HepG2 (cell line): Measurements from ENCODE around the gene NR2F6. TPM values are rescaled to one million over a fixed set of nuclear protein-coding genes. Genes with fewer than 3 reads are reported as not detected.

Experiments used
- ATAD3A ChIP-seq: sonication (generic); formaldehyde crosslinking; IDR thresholded peaks from 2 replicates; pipeline ENCODE4 v1.4.0; 2020; ENCODE audit warnings: missing genetic modification reagents
- CENPX ChIP-seq: sonication (generic); formaldehyde crosslinking; IDR thresholded peaks from 2 replicates; pipeline ENCODE4 v1.9.0; 2021; ENCODE audit warnings: mild to moderate bottlenecking, missing genetic modification reagents, moderate library complexity
- GABPB1 ChIP-seq: IDR thresholded peaks from 2 replicates; pipeline ENCODE4 v1.6.1; 2016; ENCODE audit warnings: mild to moderate bottlenecking, missing genetic modification reagents, moderate library complexity, missing compliant biosample characterization
- GTF2F1 ChIP-seq: fragments of 150-350 bp; IDR thresholded peaks from 2 replicates; pipeline ENCODE4 v1.6.1; 2014; ENCODE audit warnings: low read length
- HIVEP1 ChIP-seq: sonication (generic); formaldehyde crosslinking; IDR thresholded peaks from 2 replicates; pipeline ENCODE4 v1.4.0; 2020; ENCODE audit warnings: mild to moderate bottlenecking, missing genetic modification reagents
- ISX ChIP-seq: sonication (generic); formaldehyde crosslinking; conservative IDR thresholded peaks from 2 replicates; pipeline ENCODE4 v1.5.0; 2020; ENCODE audit warnings: missing genetic modification reagents
- REL ChIP-seq: sonication (generic); formaldehyde crosslinking; conservative IDR thresholded peaks from 2 replicates; pipeline ENCODE4 v1.8.0; 2022; ENCODE audit warnings: mild to moderate bottlenecking, missing genetic modification reagents, moderate library complexity
- RELA ChIP-seq: sonication (generic); formaldehyde crosslinking; IDR thresholded peaks from 2 replicates; pipeline ENCODE4 v1.4.0; 2020; ENCODE audit warnings: missing genetic modification reagents
- SNAPC5 ChIP-seq: sonication (generic); formaldehyde crosslinking; IDR thresholded peaks from 2 replicates; pipeline ENCODE4 v1.8.1; 2023; ENCODE audit warnings: mild to moderate bottlenecking, missing genetic modification reagents, borderline replicate concordance
- THAP7 ChIP-seq: sonication (generic); formaldehyde crosslinking; IDR thresholded peaks from 2 replicates; pipeline ENCODE4 v1.8.1; 2023; ENCODE audit warnings: mild to moderate bottlenecking, missing genetic modification reagents
- ZNF160 ChIP-seq: sonication (generic); formaldehyde crosslinking; IDR thresholded peaks from 2 replicates; pipeline ENCODE4 v1.8.0; 2022; ENCODE audit warnings: mild to moderate bottlenecking, inconsistent platforms, missing genetic modification reagents
- ZNF292 ChIP-seq: sonication (generic); formaldehyde crosslinking; IDR thresholded peaks from 2 replicates; pipeline ENCODE4 v1.8.1; 2022; ENCODE audit warnings: mild to moderate bottlenecking, low read depth, missing genetic modification reagents, borderline replicate concordance
- ZNF446 ChIP-seq: sonication (generic); formaldehyde crosslinking; IDR thresholded peaks from 2 replicates; pipeline ENCODE4 v1.5.0; 2020; ENCODE audit warnings: mild to moderate bottlenecking, missing genetic modification reagents
- ZNF484 ChIP-seq: sonication (generic); formaldehyde crosslinking; IDR thresholded peaks from 2 replicates; pipeline ENCODE4 v1.5.1; 2020; ENCODE audit warnings: mild to moderate bottlenecking, low read depth, missing genetic modification reagents, borderline replicate concordance
- ZNF550 ChIP-seq: sonication (generic); formaldehyde crosslinking; IDR thresholded peaks from 2 replicates; pipeline ENCODE4 v1.4.0; 2020; ENCODE audit warnings: mild to moderate bottlenecking, missing genetic modification reagents, borderline replicate concordance
- ZNF687 ChIP-seq: sonication (generic); formaldehyde crosslinking; IDR thresholded peaks from 2 replicates; pipeline ENCODE4 v1.5.1; 2020; ENCODE audit warnings: mild to moderate bottlenecking, missing genetic modification reagents, moderate library complexity
- ZNF773 ChIP-seq: sonication (generic); formaldehyde crosslinking; IDR thresholded peaks from 2 replicates; pipeline ENCODE4 v1.4.0; 2020; ENCODE audit warnings: missing genetic modification reagents, borderline replicate concordance
- ZNF841 ChIP-seq: sonication (generic); formaldehyde crosslinking; IDR thresholded peaks from 2 replicates; pipeline ENCODE4 v1.8.1; 2023; ENCODE audit warnings: missing genetic modification reagents, borderline replicate concordance
- polyA plus RNA-seq, 8 experiments: library from polyadenylated mRNA; depleted of rRNA in 3 of 8; stranded (reverse) in 7 of 8; unstranded in 1 of 8; fragments of >200 nt; fragmentation: Illumina TruSeq in 4 of 8; extraction: Trizol in 4 of 8; gene quantifications; 2 replicates each; pipeline versions ENCODE4 v1.2.1 to v1.2.3, GENCODE V29; 2011 to 2016; ENCODE audit warnings: low read depth in 4 of 8, missing spikeins in 1 of 8, mixed read lengths in 1 of 8; ENCODE audit not compliant: insufficient read depth in 1 of 8
- total RNA-seq, 5 experiments: library from RNA; depleted of rRNA; stranded (reverse); fragments of >200 nt; fragmentation: Illumina TruSeq; extraction: Trizol; gene quantifications; 2 replicates each; pipeline ENCODE4 v1.2.3, GENCODE V29; 2016; ENCODE audit warnings: low read depth in 1 of 5
- TF ChIP-seq, protein P1 (sequence below): sonication (generic); formaldehyde crosslinking; IDR thresholded peaks from 2 replicates; pipeline ENCODE4 v1.9.0; 2022; ENCODE audit warnings: missing genetic modification reagents, mild to moderate bottlenecking, borderline replicate concordance
- TF ChIP-seq, protein P2 (sequence below): sonication (generic); formaldehyde crosslinking; IDR thresholded peaks from 2 replicates; pipeline ENCODE4 v1.4.0; 2020; ENCODE audit warnings: mild to moderate bottlenecking, missing genetic modification reagents
- TF ChIP-seq, protein P3 (sequence below): IDR thresholded peaks from 2 replicates; pipeline ENCODE4 v1.6.1; 2016; ENCODE audit warnings: low read depth, control low read depth

NR2F6 gene
- total and polyA plus RNA-seq, 2 of the 13 experiments (the other 11 are each of a cell fraction or from before 2014, with no cell fraction given) = 30.9 to 72.4 TPM

GRCh38 chr19:17248011-17248776, 2.5 kb upstream of the NR2F6 start (continued):
- peak; percentile 81 for TF ChIP-seq ZNF292
- no peak for TF ChIP-seq ZNF446 (CRISPR knock-in tag)
- TF ChIP-seq GABPB1 (CRISPR knock-in tag) = peak; percentile 80
- TF ChIP-seq SNAPC5 (CRISPR knock-in tag) = no peak
- TF ChIP-seq, protein P1, sequence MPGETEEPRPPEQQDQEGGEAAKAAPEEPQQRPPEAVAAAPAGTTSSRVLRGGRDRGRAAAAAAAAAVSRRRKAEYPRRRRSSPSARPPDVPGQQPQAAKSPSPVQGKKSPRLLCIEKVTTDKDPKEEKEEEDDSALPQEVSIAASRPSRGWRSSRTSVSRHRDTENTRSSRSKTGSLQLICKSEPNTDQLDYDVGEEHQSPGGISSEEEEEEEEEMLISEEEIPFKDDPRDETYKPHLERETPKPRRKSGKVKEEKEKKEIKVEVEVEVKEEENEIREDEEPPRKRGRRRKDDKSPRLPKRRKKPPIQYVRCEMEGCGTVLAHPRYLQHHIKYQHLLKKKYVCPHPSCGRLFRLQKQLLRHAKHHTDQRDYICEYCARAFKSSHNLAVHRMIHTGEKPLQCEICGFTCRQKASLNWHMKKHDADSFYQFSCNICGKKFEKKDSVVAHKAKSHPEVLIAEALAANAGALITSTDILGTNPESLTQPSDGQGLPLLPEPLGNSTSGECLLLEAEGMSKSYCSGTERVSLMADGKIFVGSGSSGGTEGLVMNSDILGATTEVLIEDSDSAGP (CRISPR knock-in tag) = peak; percentile 88
- TF ChIP-seq ZNF841 = no peak
- no peak for TF ChIP-seq ISX
- TF ChIP-seq GTF2F1 = no peak
- TF ChIP-seq, protein P2, sequence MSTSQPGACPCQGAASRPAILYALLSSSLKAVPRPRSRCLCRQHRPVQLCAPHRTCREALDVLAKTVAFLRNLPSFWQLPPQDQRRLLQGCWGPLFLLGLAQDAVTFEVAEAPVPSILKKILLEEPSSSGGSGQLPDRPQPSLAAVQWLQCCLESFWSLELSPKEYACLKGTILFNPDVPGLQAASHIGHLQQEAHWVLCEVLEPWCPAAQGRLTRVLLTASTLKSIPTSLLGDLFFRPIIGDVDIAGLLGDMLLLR (CRISPR knock-in tag) = peak; percentile 77; the same call in 1 of the 2 replicates
- no peak for TF ChIP-seq ZNF484 (CRISPR knock-in tag)
- TF ChIP-seq ZNF550 (CRISPR knock-in tag) = no peak
- TF ChIP-seq ZNF687 = peak; percentile 89
- TF ChIP-seq, protein P3, sequence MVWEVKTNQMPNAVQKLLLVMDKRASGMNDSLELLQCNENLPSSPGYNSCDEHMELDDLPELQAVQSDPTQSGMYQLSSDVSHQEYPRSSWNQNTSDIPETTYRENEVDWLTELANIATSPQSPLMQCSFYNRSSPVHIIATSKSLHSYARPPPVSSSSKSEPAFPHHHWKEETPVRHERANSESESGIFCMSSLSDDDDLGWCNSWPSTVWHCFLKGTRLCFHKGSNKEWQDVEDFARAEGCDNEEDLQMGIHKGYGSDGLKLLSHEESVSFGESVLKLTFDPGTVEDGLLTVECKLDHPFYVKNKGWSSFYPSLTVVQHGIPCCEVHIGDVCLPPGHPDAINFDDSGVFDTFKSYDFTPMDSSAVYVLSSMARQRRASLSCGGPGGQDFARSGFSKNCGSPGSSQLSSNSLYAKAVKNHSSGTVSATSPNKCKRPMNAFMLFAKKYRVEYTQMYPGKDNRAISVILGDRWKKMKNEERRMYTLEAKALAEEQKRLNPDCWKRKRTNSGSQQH = 0 out of 2 replicates have a peak, but pooled peaks have one; percentile 78
- no peak for TF ChIP-seq RELA
- TF ChIP-seq CENPX = no peak
- no peak for TF ChIP-seq ZNF160 (CRISPR knock-in tag)
- no peak for TF ChIP-seq THAP7
- TF ChIP-seq ATAD3A = no peak
- no peak for TF ChIP-seq ZNF773 (CRISPR knock-in tag)
- TF ChIP-seq HIVEP1 = peak; percentile 98
- TF ChIP-seq REL (CRISPR knock-in tag) = no peak
